Activated effector memory CD4-positive, alpha-beta T cell treated with Interleukin-2 at 50 U/mL for 16 hours (primary cell): ENCODE data around the gene FOXP1.

ENCODE experiments used
- DNase-seq: peaks from one replicate; pipeline ENCODE4 v3.0.0-alpha.2; 2020

The FOXP1 gene

GRCh38 chr3:71503525-71504249 is 79.8 kb downstream of the FOXP1 start:
- no peak for DNase-seq

- DNase-seq: no peak
Measured at GRCh38 chr3:71502066-71502625, 81.4 kb downstream of the FOXP1 start.

- DNase-seq: no peak
Measured at GRCh38 chr3:71500696-71501095, 82.8 kb downstream of the FOXP1 start.

DNA sequence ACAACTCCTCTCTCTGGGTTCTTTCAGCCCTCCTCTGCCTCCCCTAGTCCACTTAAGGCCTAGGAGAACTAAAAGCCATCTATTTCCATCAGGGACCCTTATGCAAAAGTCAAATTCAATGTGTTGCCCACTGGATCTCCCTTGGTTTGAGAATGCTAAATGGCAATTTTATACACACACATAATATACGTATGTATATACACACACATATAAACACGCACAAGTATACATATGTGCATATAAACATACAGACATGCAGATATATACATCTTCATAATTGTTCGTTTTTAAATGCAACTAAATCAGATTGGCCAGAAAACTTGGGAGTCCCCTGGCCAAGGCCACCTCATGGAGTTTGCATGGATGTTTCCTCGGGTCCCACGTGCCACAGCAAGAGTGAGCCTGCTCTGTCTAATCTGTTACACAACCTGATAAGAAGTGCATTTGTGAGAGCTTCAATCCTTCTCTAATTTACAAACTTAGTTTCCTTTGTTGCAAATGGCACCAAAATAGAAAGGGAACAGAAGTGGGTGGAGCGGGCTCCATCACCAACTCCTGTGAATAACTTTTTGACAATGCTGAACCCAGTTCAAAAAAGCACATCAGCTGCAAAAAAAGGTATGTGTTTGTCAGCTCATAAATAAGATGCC is 84.2 kb downstream of the FOXP1 start:
- no peak for DNase-seq

DNA sequence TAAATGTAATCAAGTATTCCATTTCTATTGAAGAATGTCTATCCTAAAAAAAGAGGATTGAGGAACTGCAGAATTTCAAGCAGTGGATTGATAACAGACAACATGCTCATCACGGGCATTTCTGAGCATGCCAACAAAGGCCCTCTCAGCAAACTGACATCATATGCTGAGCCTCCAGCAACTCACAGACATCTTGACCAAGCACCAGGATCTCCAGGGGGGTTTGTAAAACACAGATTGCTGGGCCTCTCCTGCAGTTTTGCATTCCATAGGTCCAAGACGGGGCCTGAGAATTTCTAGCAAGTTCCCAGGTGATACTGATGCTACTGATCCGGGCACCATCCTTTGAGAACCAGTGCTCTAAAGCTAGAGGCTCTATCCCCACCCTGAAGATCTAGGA is 85.0 kb downstream of the FOXP1 start:
- no peak for DNase-seq

GRCh38 chr3:71497971-71498444 is 85.5 kb downstream of the FOXP1 start:
- no peak for DNase-seq

DNA sequence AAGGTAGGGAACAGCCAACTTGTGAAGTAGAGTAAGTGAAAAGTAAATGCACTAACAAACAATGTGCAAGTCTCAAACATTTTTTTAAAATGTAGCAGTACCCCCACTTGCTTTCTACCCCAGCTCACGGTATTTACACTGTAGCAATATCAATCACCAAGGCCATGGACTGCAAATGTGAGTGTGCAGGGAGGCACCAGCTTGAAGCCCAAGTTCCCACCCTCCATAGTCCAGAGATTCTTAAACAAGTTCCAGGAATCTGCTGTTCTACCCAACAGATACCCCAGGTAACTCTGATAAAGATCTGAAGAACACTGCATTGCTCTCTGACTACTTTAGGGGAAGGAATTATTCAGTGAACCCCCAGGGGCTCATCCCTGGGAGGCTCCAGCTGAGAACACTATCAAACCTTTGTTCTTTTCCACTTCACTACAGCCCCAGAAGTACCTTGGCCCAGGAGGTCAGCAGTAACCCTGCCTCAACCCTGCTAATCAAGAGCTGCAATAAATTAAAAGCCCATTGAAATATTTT is 86.1 kb downstream of the FOXP1 start:
- DNase-seq: no peak

- DNase-seq: no peak
Measured at GRCh38 chr3:71495708-71496472, 87.6 kb downstream of the FOXP1 start.

- DNase-seq: no peak
Measured at GRCh38 chr3:71494212-71494611, 89.3 kb downstream of the FOXP1 start.

DNA sequence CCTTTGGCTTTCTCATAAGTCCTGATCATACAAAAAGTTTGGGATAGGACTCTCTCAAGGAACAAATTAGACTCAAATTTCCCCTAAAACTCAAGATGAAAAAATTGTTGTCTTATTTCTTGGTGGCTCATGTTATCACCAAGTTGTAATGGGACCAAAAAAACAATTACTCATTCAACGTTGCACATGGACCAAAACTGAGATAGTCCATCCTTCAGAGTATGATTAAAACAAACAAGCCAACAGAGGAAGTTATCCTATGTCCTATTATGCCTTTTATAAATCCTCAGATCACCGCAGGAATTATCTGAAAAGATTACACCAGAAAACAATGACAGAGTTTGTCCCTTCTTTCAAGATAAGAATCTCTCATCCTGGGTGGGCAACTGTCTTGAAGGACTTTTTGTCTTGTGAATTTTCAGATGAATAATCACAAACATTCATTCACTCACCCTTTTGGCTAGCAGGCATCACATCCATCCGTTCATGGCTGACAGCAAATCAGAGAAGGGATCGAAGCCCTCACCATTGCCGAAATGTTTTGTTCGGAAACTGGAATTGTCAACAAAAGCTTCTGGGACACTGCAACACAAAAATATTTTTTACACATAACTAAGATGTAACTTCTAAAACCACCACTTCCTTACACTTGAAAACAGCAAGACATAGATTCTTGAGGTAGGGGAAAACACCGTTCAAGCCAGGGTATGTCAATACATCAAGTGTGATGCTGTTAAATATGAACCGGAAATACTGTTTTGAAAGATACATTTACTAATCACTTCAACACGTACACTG is 90.4 kb downstream of the FOXP1 start:
- no peak for DNase-seq

DNA sequence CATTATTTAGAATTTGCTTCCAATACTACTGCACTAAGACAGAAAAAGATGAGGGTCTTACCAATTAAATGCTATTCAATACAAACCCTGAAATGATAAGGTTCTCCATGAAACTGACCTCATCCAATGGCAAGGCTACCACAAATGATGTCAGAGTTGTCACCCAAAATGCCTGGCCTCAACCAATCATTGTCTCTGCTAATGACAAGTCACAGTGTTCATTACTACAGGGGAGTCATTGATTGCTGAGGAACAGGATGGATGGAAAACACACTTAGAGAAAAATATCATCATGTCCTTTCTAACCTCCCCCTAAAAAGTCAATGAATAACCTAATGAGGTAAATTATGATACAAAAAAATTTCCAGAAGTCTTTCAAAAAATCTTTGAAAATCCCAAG is 91.0 kb downstream of the FOXP1 start:
- no peak for DNase-seq

DNA sequence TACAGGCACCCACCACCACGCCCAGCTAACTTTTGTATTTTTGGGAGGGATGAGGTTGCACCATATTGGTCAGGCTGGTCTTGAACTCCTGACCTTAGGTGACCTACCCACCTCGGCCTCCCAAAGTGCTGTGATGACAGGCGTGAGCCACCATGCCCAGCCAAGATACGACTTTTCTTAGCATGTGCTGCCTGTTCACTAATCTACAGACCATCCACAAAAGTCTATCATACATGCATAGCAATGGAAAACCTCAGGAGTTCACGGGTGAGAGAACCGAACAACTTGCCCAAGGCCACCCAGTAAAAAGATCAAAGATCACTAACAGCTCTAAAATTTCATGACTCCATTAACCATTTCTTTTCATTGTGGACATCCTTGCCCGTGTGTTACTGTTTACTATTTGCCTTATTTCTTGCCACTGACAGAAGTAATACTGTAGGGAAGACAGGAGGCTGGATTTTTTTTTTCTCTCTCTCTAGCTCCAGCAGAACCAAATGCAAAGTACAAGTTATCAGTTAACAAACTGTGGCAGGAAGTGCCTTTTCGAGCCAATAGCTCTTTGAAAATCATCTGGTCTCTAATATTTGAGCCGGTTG is 92.3 kb downstream of the FOXP1 start:
- no peak for DNase-seq

DNA sequence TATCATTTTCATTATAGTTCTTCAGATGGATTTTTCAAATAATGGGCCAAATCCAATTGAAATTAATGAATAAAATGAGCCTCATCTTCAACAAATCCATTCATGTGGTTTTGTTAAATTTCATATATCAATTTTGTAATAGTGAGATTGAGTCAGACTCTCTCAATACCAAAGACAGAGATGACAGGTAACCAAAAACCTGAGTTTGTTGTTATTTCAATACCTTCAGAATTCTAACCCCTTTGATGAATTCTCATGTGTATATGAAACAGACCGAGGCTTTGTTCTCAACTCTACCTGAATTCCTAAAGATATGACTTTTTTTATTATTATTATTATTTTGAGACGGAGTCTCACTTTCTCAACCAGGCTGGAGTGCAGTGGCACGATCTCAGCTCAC is 92.8 kb downstream of the FOXP1 start:
- no peak for DNase-seq

DNA sequence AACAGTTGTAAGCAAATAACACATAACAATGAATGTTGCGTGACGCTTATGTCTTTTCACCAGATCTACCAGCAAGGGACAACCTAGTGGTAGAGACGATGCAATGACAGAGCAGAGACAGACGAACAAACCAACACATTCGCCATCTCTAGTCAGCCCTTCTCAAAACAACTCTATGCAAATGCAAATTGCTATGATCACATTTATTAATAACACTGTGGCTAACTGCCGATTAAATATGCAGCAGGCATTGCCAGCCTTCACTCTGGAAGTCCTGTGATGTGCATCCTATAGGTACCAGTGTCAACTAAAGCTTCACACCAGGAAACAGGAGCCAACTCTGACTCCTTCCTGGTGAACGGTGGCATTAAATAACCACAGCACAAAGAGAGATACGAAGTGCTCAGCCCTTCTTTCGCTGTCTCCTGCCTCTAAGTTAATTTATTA is 94.2 kb downstream of the FOXP1 start:
- no peak for DNase-seq

DNA sequence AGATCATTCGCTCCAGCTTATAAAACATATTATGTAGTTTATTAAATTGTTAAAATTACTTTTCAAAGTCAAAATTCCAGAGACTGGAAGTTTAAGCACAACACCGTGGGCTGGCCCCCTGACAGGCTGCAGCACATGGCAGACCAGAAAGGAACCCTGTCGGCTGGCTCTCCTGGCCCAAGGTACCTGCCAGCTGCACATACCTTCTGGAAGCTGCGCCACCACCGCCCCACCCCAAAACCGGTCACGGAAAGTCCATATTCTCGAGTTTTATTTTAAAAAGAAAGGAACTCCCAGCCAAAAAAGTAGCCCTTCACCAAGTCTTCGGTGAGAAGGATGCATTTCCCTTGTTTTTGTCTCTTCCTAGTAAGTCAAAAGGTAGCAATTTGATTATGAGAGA is 94.6 kb downstream of the FOXP1 start:
- DNase-seq: no peak

GRCh38 chr3:71488391-71488809 is 95.1 kb downstream of the FOXP1 start:
- DNase-seq: no peak

- DNase-seq: no peak
Measured at GRCh38 chr3:71487418-71487817, 96.1 kb downstream of the FOXP1 start.

DNA sequence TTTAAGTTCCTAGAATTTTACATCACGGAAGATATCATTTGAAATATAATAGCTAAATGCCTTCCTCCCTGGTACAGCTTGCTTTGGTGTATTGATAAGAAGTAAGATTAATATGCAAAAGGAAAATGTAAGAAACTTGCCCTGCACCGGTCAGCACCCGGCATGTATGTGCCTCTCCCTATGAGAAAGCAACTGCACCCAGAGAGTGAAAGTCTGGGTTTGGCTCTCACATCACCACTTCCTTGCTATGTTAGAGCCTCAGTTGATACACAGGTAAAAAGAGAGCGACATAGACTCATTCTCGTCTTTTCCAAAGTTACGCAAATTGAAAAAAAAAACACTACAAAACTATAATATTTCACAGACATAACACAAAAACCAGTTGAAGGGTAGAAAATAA is 96.7 kb downstream of the FOXP1 start:
- no peak for DNase-seq

DNA sequence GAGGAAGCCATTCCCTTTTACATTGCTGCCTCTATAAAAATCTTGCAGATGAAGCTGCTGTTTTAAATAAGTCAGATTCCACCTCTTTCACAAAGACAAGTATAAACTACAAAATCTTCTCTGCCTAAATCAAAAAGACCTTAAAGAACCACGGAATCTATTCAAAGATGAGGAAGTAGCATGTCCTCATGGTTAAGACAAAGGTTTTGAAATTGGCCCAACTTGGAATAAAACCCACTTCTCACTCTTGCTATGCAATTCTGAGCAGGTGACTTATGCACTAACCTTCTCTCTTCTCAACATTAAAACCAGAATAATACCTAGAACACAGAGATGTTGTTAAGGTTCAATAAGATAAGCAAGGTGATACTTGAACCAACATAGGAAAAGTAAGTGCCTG is 97.6 kb downstream of the FOXP1 start:
- no peak for DNase-seq

DNA sequence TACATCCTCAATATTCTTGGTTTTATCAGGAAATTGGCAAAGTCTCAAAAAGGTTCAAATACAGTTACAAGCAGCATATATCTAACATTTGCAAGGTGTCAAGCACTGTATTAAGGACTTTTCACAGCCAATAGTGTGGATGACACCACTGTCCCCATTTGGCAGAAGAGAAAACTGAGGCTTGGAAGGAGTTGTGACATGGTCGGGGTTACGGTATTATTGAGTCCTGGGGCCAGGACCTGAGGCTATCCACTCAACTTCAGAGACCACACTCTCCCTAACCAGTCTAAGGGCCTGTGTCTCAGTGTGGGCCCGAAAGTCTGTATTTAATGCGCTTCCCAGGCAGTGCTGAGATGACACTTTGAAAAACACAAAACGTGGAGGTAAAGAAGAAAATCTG is 99.1 kb downstream of the FOXP1 start:
- no peak for DNase-seq

GRCh38 chr3:71484047-71484446 is 99.5 kb downstream of the FOXP1 start:
- DNase-seq: no peak

GRCh38 chr3:71482771-71483170 is 100.8 kb downstream of the FOXP1 start:
- DNase-seq: no peak
